ELR (cell line): ENCODE results near the gene NTMT1.

ENCODE experiments used
- DNase-seq: peaks from one replicate; pipeline ENCODE4 v3.0.0-alpha.2; 2015; ENCODE audit warnings: low read depth

Gene NTMT1

DNA sequence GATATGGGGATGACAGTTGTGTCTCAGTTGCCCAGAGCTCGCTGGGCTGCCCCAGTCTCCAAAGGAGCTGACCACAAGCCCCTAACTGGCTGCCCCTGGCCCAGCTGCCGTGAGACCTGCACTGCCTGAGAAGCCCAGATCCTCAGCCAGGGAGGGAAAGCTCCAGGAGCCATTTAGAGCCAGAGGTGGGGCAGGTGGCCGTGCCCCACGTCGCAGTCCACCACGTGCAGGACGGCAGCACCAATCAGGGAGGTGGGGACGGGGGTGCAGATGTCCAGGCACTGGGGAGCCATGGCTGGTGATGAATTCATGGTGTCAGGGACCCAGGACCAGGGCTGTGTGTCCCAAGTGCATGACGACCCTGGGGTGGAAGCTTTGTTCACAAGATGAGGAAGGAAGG, 52.9 kb downstream of the NTMT1 start:
- DNase-seq, result no peak

- DNase-seq, result no peak
Observed at GRCh38 chr9:129679537-129679936, 53.6 kb downstream of the NTMT1 start.

DNA sequence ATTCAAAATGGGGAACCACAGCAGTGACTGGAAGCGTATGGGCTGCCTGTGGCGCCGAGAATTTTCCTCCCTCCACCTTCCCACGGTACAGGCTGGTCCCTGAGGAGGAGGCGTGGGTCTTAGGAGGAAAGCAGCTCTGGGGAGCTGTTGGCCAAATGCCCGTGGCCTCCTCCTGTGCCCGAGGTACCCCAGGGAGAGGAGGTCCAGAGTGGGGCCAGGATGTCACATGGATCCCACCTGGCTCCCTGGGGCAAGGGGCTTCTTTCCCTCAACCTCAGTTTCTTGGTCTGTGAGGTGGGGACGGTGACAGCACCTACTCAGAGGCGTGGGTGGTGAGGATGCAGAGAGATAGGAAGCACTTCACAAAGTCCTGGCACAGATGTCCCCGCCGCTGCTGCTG, 56.0 kb downstream of the NTMT1 start:
- no peak for DNase-seq

DNA sequence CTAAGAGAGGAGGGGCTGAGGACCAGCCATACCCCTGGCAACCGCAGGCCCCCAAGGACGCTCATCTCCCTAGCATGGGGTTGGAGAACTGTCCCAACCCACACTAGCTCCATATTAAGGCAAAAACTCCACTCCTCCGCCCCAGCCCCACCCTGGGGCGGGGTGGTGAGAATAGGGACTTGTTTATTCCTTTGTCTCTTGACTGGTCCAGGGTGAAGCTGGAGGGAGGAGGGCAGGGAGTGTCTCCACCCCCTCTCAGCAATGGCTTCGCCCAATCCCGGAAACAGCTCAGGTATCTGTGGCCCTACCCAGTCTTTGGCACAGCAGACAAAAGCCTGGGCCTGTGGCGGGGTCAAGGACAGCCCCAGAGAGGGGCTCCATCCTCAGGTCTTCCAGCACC, 56.4 kb downstream of the NTMT1 start:
- no peak for DNase-seq

GRCh38 chr9:129685220-129685932, 59.4 kb downstream of the NTMT1 start:
- peak; percentile 89 for DNase-seq
